ENCODE results near the gene GPRC5B.

GPRC5B gene

DNA sequence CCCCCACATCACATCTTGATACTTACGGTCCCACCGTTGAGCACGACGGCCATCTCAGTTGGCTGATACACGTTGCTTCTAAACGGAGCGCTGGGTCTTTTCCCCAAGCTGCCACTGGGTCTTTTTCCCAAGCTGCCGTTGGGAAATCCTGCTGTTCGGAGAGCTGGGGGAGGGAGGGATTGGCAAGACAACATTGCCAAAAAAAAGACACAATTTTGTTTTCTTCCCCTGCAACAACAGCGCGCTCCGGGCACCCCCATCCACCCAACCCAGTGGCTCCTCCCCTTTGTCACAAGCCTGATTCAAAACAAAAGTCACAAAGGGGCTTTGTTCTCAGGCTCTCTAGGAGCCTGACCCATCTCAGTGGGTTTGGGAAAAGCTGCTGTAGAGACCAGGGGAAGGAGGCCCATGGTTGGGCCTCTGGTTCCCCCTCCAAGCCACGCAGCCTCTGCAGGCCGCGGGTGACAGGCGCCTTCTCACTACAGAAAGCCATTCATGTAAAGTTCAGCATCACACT lies 22.8 kb downstream of the GPRC5B start:
- POLR2A ChIA-PET: interaction anchor here (0.5 kb wide), 1 partner anchor 263 kb away, joined by 6 read pairs; no protein-coding TSS in a partner anchor
- no peak for TF ChIP-seq CTCF (IDR thresholded peaks at IDR 0.05; ENCODE audit: insufficient read depth, low read length, missing control alignments)
- CTCF ChIA-PET: interaction anchor here (0.8 to 1.5 kb wide), 2 partner anchors 45 to 260 kb away, joined by 3 read pairs; no protein-coding TSS in a partner anchor
- H3K4me3 ChIP-seq (ENCODE audit: low read depth, low read length): no peak overlapping the region
- DNase-seq (ENCODE audit: low read depth, low spot score): no peak

DNA sequence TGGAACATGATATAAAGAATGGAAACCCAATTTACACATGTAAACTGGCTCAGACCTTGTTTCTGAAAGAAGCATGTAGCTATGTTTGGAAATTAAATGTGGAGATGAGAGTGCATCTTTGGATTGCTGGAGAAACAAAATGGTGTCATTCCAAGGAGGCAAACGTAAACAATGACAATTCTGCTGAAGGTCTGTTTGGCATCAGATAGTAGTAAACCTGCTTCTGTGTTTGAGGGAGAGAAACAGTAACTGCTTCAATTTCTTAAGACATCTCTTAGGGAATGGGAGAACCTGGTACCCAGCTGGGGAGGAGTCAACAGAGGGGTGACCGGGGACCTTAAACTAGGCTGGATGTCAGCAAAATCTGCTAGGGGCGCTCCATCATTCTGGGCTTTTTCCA lies 23.5 kb downstream of the GPRC5B start:
- H3K4me3 ChIP-seq (ENCODE audit: low read depth, low read length): no peak overlapping the region
- CTCF ChIA-PET: interaction anchor here (1.5 kb wide), 1 partner anchor 46 kb away, joined by 3 read pairs; no protein-coding TSS in a partner anchor
- no peak for DNase-seq (ENCODE audit: low read depth, low spot score)
- POLR2A ChIA-PET: no interaction called here
- no peak for TF ChIP-seq CTCF (IDR thresholded peaks at IDR 0.05; ENCODE audit: insufficient read depth, low read length, missing control alignments)

GRCh38 chr16:19860166-19861041 lies 24.2 kb downstream of the GPRC5B start:
- no peak overlapping the region for H3K4me3 ChIP-seq (ENCODE audit: low read depth, low read length)
- POLR2A ChIA-PET: no interaction called here
- CTCF ChIA-PET: no interaction called here
- no peak for DNase-seq (ENCODE audit: low read depth, low spot score)
- TF ChIP-seq CTCF (IDR thresholded peaks at IDR 0.05; ENCODE audit: insufficient read depth, low read length, missing control alignments): no peak

- no peak for TF ChIP-seq CTCF (IDR thresholded peaks at IDR 0.05; ENCODE audit: insufficient read depth, low read length, missing control alignments)
- ChIA-PET POLR2A (no interaction called here), CTCF (no interaction called here)
- DNase-seq (ENCODE audit: low read depth, low spot score): no peak
- H3K4me3 ChIP-seq (ENCODE audit: low read depth, low read length): no peak overlapping the region
These were observed 25.0 kb downstream of the GPRC5B start for GRCh38 chr16:19859603-19860002.

- POLR2A ChIA-PET: no interaction called here
- CTCF ChIA-PET: no interaction called here
- H3K4me3 ChIP-seq (ENCODE audit: low read depth, low read length): no peak overlapping the region
- no peak for TF ChIP-seq CTCF (IDR thresholded peaks at IDR 0.05; ENCODE audit: insufficient read depth, low read length, missing control alignments)
- no peak for DNase-seq (ENCODE audit: low read depth, low spot score)
These were observed 25.5 kb downstream of the GPRC5B start for GRCh38 chr16:19859166-19859565.

- DNase-seq (ENCODE audit: low read depth, low spot score): no peak
- CTCF ChIA-PET: no interaction called here
- POLR2A ChIA-PET: no interaction called here
- TF ChIP-seq CTCF (IDR thresholded peaks at IDR 0.05; ENCODE audit: insufficient read depth, low read length, missing control alignments): no peak
- no peak overlapping the region for H3K4me3 ChIP-seq (ENCODE audit: low read depth, low read length)
These were observed 26.2 kb downstream of the GPRC5B start for GRCh38 chr16:19858340-19859018.

All from AG04449 (cell line).